ENCODE results near the gene CAND2. TPM values are rescaled to one million over a fixed set of nuclear protein-coding genes. Genes with fewer than 3 reads are reported as not detected.

Gene CAND2
- polyA plus RNA-seq, 1 of the 3 experiments (the other 2 are of a cell fraction) = 1.5 TPM

- ChIA-PET CTCF (interaction anchor here (0.6 to 3.4 kb wide), 45 partner anchors 9 to 341 kb away, joined by 3 to 28 read pairs (median 4); no protein-coding TSS in a partner anchor), POLR2A (interaction anchor here (0.7 to 1.5 kb wide), 7 partner anchors 9 to 178 kb away, joined by 3 to 5 read pairs (median 4); partner anchors contain the start of gene RAF1)
- Histone ChIP-seq H3F3A (replicated peaks; ENCODE audit: insufficient read depth) (peaks cover 4% of the 10 kb centered on the region), H3K79me2 (ENCODE audit: insufficient read depth) (peaks cover 44% of the 10 kb centered on the region), H3K27ac (ENCODE audit: low read depth in 2 of 2, low read length in 1 of 2) (peak overlapping the region; percentile 48 to 83; a peak in 3 of 4 replicates), H2AFZ (ENCODE audit: low read depth) (peak overlapping the region; percentile 97), H3K9ac (peak overlapping the region; percentile 94), H3K27me3 (ENCODE audit: insufficient read depth) (no peaks in the 10 kb centered on the region), H3K9me2 (no peaks in the 10 kb centered on the region), H4K20me1 (ENCODE audit: insufficient read depth) (peaks cover 37% of the 10 kb centered on the region), H3K4me3 (ENCODE audit: low read depth in 2 of 2, low read length in 1 of 2) (peak overlapping the region in 1 of 2 experiments; percentile 78; a peak in 2 of 4 replicates), H3K4me1 (ENCODE audit: control insufficient read depth in 1 of 2, insufficient read depth in 2 of 2, low read depth in 1 of 2, low read length in 1 of 2) (peaks cover 22 to 29% of the 10 kb centered on the region in 2 experiments; a peak in 3 of 4 replicates), H3K9me3 (no peaks in the 10 kb centered on the region), H3K36me3 (replicated peaks in 1 of 2; ENCODE audit: control insufficient read depth in 1 of 2, insufficient read depth in 2 of 2, low read length in 1 of 2) (peaks cover 27 to 32% of the 10 kb centered on the region in 2 experiments), H3K4me2 (peak overlapping the region; percentile 83)
- TF ChIP-seq EP300 (IDR thresholded peaks at IDR 0.05; ENCODE audit: borderline replicate concordance in 1 of 2, low read depth in 1 of 2, low read length in 1 of 2) (no peak), ELF1 (IDR thresholded peaks at IDR 0.05) (no peak), EZH2phosphoT487 (IDR thresholded peaks at IDR 0.05; ENCODE audit: borderline replicate concordance, low read depth) (no peak), POLR2AphosphoS5 (IDR thresholded peaks at IDR 0.05; ENCODE audit: low read depth, low read length) (no peak), GATA2 (CRISPR knock-in tag; IDR thresholded peaks at IDR 0.05) (no peak), MXI1 (IDR thresholded peaks at IDR 0.05; ENCODE audit: low read depth, low read length) (no peak), RCOR1 (IDR thresholded peaks at IDR 0.05; ENCODE audit: low read length) (no peak), FOSL2 (IDR thresholded peaks at IDR 0.05; ENCODE audit: borderline replicate concordance, low read depth) (no peak), PBX3 (IDR thresholded peaks at IDR 0.05) (no peak), ZBTB33 (IDR thresholded peaks at IDR 0.05; ENCODE audit: borderline replicate concordance, low read depth) (no peak), TAF1 (IDR thresholded peaks at IDR 0.05; ENCODE audit: borderline replicate concordance, low read depth, low read length) (no peak), MEF2A (IDR thresholded peaks at IDR 0.05; ENCODE audit: borderline replicate concordance, low read depth) (no peak), FOXM1 (IDR thresholded peaks at IDR 0.05; ENCODE audit: low read depth) (no peak), RXRA (IDR thresholded peaks at IDR 0.05; ENCODE audit: borderline replicate concordance, low read depth) (no peak), REST (IDR thresholded peaks at IDR 0.05; ENCODE audit: low read depth, low read length) (no peak), RFX5 (IDR thresholded peaks at IDR 0.05; ENCODE audit: low read length) (no peak)
- TF ChIP-seq, protein P1, sequence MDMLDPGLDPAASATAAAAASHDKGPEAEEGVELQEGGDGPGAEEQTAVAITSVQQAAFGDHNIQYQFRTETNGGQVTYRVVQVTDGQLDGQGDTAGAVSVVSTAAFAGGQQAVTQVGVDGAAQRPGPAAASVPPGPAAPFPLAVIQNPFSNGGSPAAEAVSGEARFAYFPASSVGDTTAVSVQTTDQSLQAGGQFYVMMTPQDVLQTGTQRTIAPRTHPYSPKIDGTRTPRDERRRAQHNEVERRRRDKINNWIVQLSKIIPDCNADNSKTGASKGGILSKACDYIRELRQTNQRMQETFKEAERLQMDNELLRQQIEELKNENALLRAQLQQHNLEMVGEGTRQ (IDR thresholded peaks at IDR 0.05; ENCODE audit: borderline replicate concordance, low read depth, low read length) = no peak
- 47% methylated on average over 7 of the region's 7 CpGs for WGBS (ENCODE audit: low lambda C conversion rate)
- no peak for DNase-seq
Measured at GRCh38 chr3:12841970-12842328, 45.5 kb downstream of the CAND2 start.
